GM21723 (cell line): ENCODE data around the gene FAM107B.
"Not testable (repeated sequence)": the region's sequence is repeated elsewhere in the genome, so short reads cannot be mapped to it uniquely, and the experiment has no call there.

Source experiments
- ATAC-seq: cut with Tn5 transposase; IDR thresholded peaks from one replicate; pipeline ENCODE4 v1.9.1; 2021; ENCODE audit warnings: mild to moderate bottlenecking, moderate library complexity; ENCODE audit not compliant: unreplicated experiment

Gene FAM107B

GRCh38 chr10:14667280-14667679, 107.4 kb downstream of the FAM107B start:
- no peak for ATAC-seq

- ATAC-seq: no peak
These were observed 108.5 kb downstream of the FAM107B start for GRCh38 chr10:14665865-14666857.

GRCh38 chr10:14665304-14665703, 109.4 kb downstream of the FAM107B start:
- ATAC-seq: no peak

- ATAC-seq: no peak
These were observed 110.4 kb downstream of the FAM107B start for GRCh38 chr10:14664345-14664744.

DNA sequence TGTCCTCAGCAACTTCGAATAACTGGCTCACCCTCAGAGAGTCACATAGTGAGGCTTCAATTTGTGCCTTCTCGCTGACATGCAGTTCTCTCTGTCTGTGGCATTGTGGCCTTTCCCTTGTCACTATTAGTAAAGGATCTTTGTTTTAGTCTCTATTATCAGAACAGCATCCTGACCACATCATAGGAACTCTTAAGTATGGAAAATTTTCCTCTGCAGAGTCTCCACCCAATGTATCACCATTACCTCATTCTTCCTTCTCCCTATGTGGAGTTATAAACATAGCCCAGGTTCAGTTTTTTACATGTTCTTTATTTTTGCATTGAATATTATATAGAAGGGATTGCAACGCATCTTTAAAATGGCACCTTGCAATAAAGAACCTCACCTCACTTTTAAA, 112.9 kb downstream of the FAM107B start:
- ATAC-seq: no peak

DNA sequence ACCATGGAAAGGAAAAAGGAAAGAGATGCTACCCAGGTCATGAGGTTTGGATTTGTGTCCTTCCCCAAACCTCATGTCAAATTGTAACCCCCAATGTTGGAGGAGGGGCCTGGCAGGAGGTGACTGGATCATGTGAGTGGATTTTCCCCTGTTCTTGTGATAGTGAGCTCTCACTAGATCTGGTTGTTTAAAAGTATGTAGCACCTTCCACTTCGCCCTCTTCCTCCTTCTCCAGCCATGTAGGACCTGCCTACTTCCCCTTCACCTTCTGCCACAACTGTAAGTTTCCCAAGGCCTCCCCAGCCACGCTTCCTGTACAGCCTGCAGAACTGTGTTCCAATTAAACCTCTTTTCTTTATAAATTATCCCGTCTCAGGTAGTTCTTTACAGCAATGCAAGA, 113.9 kb downstream of the FAM107B start:
- no peak for ATAC-seq

- peak; percentile 86 for ATAC-seq
These were observed 115.0 kb downstream of the FAM107B start for GRCh38 chr10:14659626-14660196.

GRCh38 chr10:14659137-14659536, 115.6 kb downstream of the FAM107B start:
- ATAC-seq: not testable (repeated sequence)

DNA sequence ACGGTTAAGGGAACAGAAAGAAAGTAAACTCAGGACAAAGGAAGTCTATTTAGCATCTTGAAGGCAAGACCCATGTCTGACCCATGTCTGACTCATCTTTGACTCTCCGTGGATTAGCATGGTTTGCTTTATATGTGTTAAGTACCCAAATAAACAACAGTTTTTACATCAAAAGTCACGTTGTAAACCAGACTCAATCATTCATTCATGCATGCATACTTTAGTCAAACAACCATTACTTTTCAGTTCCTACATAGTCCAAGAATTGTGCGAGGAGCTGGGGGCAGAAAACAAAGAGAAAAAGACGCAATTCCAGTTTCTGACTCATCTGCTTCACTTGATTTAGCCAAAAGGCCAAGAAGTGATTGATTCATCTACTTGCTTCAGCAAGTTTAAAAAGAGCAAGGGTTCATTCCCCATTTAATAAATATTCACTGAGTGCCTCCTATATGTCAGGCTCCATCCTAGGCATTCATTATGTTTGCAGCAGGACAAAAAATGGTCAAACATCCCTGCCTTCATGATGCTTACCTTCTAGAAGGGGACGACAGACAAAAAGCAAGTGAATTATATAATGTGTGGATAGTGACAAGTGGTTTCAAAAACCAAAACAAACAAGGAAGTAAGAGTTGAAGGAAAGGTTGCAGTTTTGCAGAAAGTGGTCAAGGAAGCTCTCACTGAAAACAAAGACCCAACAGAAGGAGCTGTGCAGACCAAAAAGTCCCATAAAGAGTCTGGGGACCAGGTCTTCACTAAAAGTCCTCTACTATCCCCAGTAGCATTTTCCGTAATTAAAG, 116.2 kb downstream of the FAM107B start:
- ATAC-seq: no peak

GRCh38 chr10:14656052-14656730, 118.5 kb downstream of the FAM107B start:
- ATAC-seq: no peak

- no peak for ATAC-seq
These were observed 119.8 kb downstream of the FAM107B start for GRCh38 chr10:14654821-14655382.

GRCh38 chr10:14653271-14654161, 121.2 kb downstream of the FAM107B start:
- no peak for ATAC-seq

- no peak for ATAC-seq
These were observed 121.9 kb downstream of the FAM107B start for GRCh38 chr10:14652816-14653215.

GRCh38 chr10:14652067-14652466, 122.6 kb downstream of the FAM107B start:
- ATAC-seq: no peak

- ATAC-seq: no peak
These were observed 125.0 kb downstream of the FAM107B start for GRCh38 chr10:14649739-14650138.

- no peak for ATAC-seq
These were observed 125.8 kb downstream of the FAM107B start for GRCh38 chr10:14648946-14649345.

DNA sequence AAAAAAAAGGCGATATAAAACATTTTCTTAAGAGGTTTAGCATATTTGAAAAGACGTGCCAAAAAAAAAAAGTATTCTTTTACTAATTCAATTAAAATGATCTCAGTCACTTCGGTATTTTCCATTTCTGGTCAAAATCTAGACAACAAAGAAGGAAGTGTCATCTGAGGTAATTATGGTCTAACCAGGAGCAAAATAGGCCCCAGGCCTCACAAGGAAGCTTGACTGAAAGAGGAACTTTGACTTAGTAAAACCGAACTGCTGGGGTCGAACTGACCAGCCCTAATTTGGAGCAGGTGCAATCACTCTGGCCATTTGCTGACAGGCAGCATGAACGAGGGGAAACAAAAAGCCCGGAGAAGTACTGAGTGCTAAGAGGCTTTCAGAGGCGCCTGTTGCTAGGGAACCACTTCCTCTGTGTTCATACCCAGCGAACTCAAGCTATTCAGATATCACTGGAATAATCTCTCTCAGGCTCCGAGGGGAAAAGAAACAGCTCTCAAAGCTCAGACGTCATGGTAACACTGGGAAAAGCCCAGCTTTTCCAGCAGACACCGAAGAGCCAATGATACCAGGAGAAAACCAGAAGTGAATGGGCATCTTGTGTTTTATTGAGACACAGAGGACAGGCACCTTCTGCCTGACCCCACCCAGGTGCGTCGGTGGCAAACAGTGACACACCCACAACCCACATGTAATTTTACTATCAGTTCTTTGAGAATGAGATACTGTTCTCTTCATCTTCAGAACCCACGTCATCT, 126.5 kb downstream of the FAM107B start:
- peak; percentile 96 for ATAC-seq

DNA sequence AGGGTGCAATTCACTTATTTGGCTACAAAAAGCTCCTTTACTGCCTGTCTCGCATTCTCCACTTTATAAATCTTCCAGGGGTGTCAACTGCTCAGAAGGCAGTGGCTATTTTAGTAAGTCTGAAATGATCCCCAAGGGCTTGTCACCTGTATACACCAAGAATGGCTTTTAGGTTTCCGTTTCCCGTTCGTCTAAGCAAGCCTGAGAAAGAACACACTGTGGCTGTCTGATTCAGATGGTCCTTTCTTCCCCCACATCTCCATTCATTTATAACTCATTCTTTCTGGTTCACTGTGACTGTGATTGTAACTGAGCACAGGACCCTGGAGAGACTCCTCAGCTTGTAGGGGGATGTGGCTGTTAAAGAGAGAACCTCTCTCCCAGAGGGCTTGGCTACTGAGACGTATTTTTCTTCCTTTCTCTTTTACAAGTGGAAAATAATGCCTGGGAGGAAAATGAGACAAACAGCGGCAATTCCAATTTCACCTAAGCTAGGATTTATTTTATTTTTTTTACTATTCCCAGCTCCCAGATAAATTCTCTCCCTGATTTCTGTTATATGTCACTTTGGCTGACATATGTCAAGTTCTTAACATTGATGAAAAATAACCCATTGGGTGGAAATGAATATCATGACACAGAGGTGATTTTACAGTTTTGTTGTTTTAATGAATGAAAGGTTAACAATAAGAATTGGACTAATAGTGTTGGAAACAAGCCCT, 129.3 kb downstream of the FAM107B start:
- peak; percentile 33 for ATAC-seq
